ENCODE results near the gene GPX6.

DNA sequence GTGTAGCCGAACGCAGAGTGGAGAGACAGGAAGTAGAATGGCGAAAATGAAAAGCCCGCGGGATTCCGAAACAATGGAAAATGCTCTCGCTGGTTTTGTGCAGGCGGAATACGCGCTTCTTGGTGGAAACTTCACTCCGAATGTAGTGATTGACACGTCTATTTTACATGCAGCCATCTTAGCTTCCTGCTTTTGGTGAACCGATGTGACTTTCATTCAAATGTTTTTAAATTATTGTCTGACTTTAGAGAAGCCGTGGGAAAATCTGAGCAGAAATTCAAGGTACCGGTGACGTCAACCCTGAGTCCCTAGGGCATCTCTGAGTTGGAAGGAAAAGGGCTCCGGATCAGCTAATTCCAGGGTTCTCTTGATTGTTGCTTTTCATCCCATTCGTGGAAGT, 21.5 kb upstream of the GPX6 start:
- TF ChIP-seq CTCF (IDR thresholded peaks at IDR 0.05; ENCODE audit: low read depth, low read length) (no peak), EZH2phosphoT487 (IDR thresholded peaks at IDR 0.05; ENCODE audit: low read depth) (no peak)
